Osteoblast (primary cell): ENCODE data around the gene C3orf80. TPM values are rescaled to one million over a fixed set of nuclear protein-coding genes. Genes with fewer than 3 reads are reported as not detected.
"Not testable (repeated sequence)": the region's sequence is repeated elsewhere in the genome, so short reads cannot be mapped to it uniquely, and the experiment has no call there.

Experiments used
- DNase-seq: peaks from one replicate; pipeline ENCODE4 v3.0.0; 2011; ENCODE audit warnings: low spot score, mixed read lengths; ENCODE audit not compliant: insufficient read length; ENCODE audit errors: missing footprints
- H2AFZ ChIP-seq: 2 replicates; pipeline ENCODE4 v1.6.0; 2011; ENCODE audit warnings: mild to moderate bottlenecking, low read length
- H3K27ac ChIP-seq: 2 replicates; pipeline ENCODE4 v1.5.1; 2011; ENCODE audit warnings: mild to moderate bottlenecking, low read depth, low read length, moderate library complexity
- H3K27me3 ChIP-seq: 2 replicates; pipeline ENCODE4 v1.6.0; 2012; ENCODE audit warnings: mild to moderate bottlenecking, control low read depth, inconsistent platforms, low read length, moderate library complexity; ENCODE audit not compliant: insufficient read depth
- H3K36me3 ChIP-seq: 2 replicates; pipeline ENCODE4 v1.5.1; 2011; ENCODE audit warnings: mild to moderate bottlenecking, low read length, control low read depth, moderate library complexity; ENCODE audit not compliant: insufficient read depth
- H3K4me1 ChIP-seq: 2 replicates; pipeline ENCODE4 v1.5.1; 2011; ENCODE audit warnings: mild to moderate bottlenecking, low read length, control low read depth, moderate library complexity; ENCODE audit not compliant: insufficient read depth
- H3K4me2 ChIP-seq: 2 replicates; pipeline ENCODE4 v1.6.0; 2011; ENCODE audit warnings: mild to moderate bottlenecking, low read length; ENCODE audit not compliant: insufficient read depth
- H3K4me3 ChIP-seq: fragments of 200-600 bp; sonication (generic); 3 replicates; pipeline ENCODE4 v1.5.1; 2012; ENCODE audit warnings: mild to moderate bottlenecking, low read length, inconsistent platforms; ENCODE audit not compliant: insufficient read depth
- H3K79me2 ChIP-seq: 2 replicates; pipeline ENCODE4 v1.6.0; 2012; ENCODE audit warnings: mild to moderate bottlenecking, low read length, control low read depth, inconsistent platforms; ENCODE audit not compliant: insufficient read depth
- H3K9me3 ChIP-seq: 2 replicates; pipeline ENCODE4 v1.5.1; 2011; ENCODE audit warnings: low read depth, low read length, control low read depth
- H4K20me1 ChIP-seq: 2 replicates; pipeline ENCODE4 v1.6.0; 2012; ENCODE audit warnings: mild to moderate bottlenecking, low read length, control low read depth; ENCODE audit not compliant: insufficient read depth
- total RNA-seq: library from RNA; depleted of rRNA; stranded (reverse); fragments of >200 nt; gene quantifications from 2 replicates; pipeline ENCODE4 v1.2.3, GENCODE V29; 2012
- TF ChIP-seq, protein P1 (sequence below): IDR thresholded peaks from 2 replicates; pipeline ENCODE4 v1.5.1; 2011; ENCODE audit warnings: mild to moderate bottlenecking, low read depth, low read length, moderate library complexity; ENCODE audit errors: extremely low read depth

C3orf80 gene
- total RNA-seq, 1 donor: 2.2 TPM

GRCh38 chr3:160232014-160232413, 6.8 kb downstream of the C3orf80 start:
- no peaks in the 10 kb centered on the region for H3K4me1 ChIP-seq
- no peak overlapping the region for H3K4me3 ChIP-seq
- no peak overlapping the region for H3K4me2 ChIP-seq
- no peaks in the 10 kb centered on the region for H4K20me1 ChIP-seq
- H3K79me2 ChIP-seq: no peaks in the 10 kb centered on the region
- no peak overlapping the region for H2AFZ ChIP-seq
- TF ChIP-seq, protein P1, sequence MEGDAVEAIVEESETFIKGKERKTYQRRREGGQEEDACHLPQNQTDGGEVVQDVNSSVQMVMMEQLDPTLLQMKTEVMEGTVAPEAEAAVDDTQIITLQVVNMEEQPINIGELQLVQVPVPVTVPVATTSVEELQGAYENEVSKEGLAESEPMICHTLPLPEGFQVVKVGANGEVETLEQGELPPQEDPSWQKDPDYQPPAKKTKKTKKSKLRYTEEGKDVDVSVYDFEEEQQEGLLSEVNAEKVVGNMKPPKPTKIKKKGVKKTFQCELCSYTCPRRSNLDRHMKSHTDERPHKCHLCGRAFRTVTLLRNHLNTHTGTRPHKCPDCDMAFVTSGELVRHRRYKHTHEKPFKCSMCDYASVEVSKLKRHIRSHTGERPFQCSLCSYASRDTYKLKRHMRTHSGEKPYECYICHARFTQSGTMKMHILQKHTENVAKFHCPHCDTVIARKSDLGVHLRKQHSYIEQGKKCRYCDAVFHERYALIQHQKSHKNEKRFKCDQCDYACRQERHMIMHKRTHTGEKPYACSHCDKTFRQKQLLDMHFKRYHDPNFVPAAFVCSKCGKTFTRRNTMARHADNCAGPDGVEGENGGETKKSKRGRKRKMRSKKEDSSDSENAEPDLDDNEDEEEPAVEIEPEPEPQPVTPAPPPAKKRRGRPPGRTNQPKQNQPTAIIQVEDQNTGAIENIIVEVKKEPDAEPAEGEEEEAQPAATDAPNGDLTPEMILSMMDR: no peak
- no peak for DNase-seq
- H3K27ac ChIP-seq: no peak overlapping the region
- no peaks in the 10 kb centered on the region for H3K36me3 ChIP-seq
- H3K9me3 ChIP-seq: no peaks in the 10 kb centered on the region
- H3K27me3 ChIP-seq: peaks cover 14% of the 10 kb centered on the region

GRCh38 chr3:160240719-160241118, 15.5 kb downstream of the C3orf80 start:
- not testable (repeated sequence) for H3K4me1 ChIP-seq, H2AFZ ChIP-seq, H3K27me3 ChIP-seq, H3K79me2 ChIP-seq, DNase-seq, H3K36me3 ChIP-seq, H3K27ac ChIP-seq, H4K20me1 ChIP-seq, H3K4me2 ChIP-seq, H3K4me3 ChIP-seq, H3K9me3 ChIP-seq

GRCh38 chr3:160245261-160245800, 20.1 kb downstream of the C3orf80 start:
- H2AFZ ChIP-seq: no peak overlapping the region
- H3K36me3 ChIP-seq: no peaks in the 10 kb centered on the region
- H4K20me1 ChIP-seq: no peaks in the 10 kb centered on the region
- TF ChIP-seq, protein P1: no peak
- no peak overlapping the region for H3K4me3 ChIP-seq
- H3K4me1 ChIP-seq: no peaks in the 10 kb centered on the region
- H3K79me2 ChIP-seq: no peaks in the 10 kb centered on the region
- no peak overlapping the region for H3K4me2 ChIP-seq
- no peak overlapping the region for H3K27ac ChIP-seq
- DNase-seq: no peak
- no peaks in the 10 kb centered on the region for H3K9me3 ChIP-seq
- H3K27me3 ChIP-seq: no peaks in the 10 kb centered on the region

DNA sequence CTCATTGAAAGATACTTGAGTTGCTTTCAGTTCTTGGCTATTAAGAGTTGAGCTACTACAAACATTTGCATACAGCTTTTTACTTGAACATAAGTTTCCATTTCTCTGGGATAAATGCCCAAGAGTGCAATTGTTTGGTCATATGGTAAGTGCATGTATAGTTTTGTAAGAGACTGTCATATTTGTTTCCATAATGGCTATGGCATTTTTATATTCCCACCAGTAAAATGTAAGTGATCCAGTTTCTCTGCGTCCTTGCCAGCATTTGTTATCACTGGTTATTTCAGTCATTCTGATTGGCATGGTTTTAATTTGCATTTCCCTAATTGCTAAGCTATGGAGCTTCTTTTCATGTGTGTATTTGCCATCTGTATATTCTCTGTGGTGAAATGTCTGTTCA, 22.5 kb downstream of the C3orf80 start:
- Histone ChIP-seq H3K27ac (no peak overlapping the region), H3K27me3 (no peaks in the 10 kb centered on the region), H3K9me3 (no peaks in the 10 kb centered on the region), H2AFZ (no peak overlapping the region), H3K4me3 (no peak overlapping the region), H3K36me3 (no peaks in the 10 kb centered on the region), H4K20me1 (no peaks in the 10 kb centered on the region), H3K4me1 (no peaks in the 10 kb centered on the region), H3K79me2 (no peaks in the 10 kb centered on the region), H3K4me2 (no peak overlapping the region)
- TF ChIP-seq, protein P1: no peak
- no peak for DNase-seq
